GM18511 (cell line): Measurements from ENCODE around the gene FMO1.
"Not testable (repeated sequence)": the region's sequence is repeated elsewhere in the genome, so short reads cannot be mapped to it uniquely, and the experiment has no call there.

Experiments
- ATAC-seq: cut with Tn5 transposase; IDR thresholded peaks from one replicate; pipeline ENCODE4 v1.9.1; 2021; ENCODE audit warnings: mild to moderate bottlenecking, moderate library complexity; ENCODE audit not compliant: unreplicated experiment

The FMO1 gene

GRCh38 chr1:171248302-171248701, at the start of gene FMO1:
Gene FMO1, plus strand, starts transcription at chr1:171248494. Its CDS starts 9,594 bp downstream, at chr1:171258088.
- no peak for ATAC-seq

GRCh38 chr1:171204296-171204695, 44.0 kb upstream of the FMO1 start:
- ATAC-seq = no peak

- ATAC-seq = no peak
Measured at GRCh38 chr1:171206204-171206977, 41.9 kb upstream of the FMO1 start.

GRCh38 chr1:171206978-171207355, 41.3 kb upstream of the FMO1 start:
- no peak for ATAC-seq

GRCh38 chr1:171207377-171207776, 40.9 kb upstream of the FMO1 start:
- ATAC-seq = no peak

- no peak for ATAC-seq
Measured at GRCh38 chr1:171210355-171210754, 37.9 kb upstream of the FMO1 start.

GRCh38 chr1:171212607-171213351, 35.5 kb upstream of the FMO1 start:
- ATAC-seq = no peak

GRCh38 chr1:171213559-171214454, 34.5 kb upstream of the FMO1 start:
- ATAC-seq = no peak

GRCh38 chr1:171217658-171218443, 30.4 kb upstream of the FMO1 start:
- ATAC-seq = no peak

GRCh38 chr1:171218661-171219060, 29.6 kb upstream of the FMO1 start:
- ATAC-seq = no peak

- ATAC-seq = no peak
Measured at GRCh38 chr1:171219346-171220080, 28.8 kb upstream of the FMO1 start.

- ATAC-seq = no peak
Measured at GRCh38 chr1:171220081-171220420, 28.2 kb upstream of the FMO1 start.

- ATAC-seq = no peak
Measured at GRCh38 chr1:171220581-171221054, 27.7 kb upstream of the FMO1 start.

GRCh38 chr1:171221665-171222591, 26.4 kb upstream of the FMO1 start:
- ATAC-seq = no peak

GRCh38 chr1:171222936-171223335, 25.4 kb upstream of the FMO1 start:
- no peak for ATAC-seq

- not testable (repeated sequence) for ATAC-seq
Measured at GRCh38 chr1:171224257-171224656, 24.0 kb upstream of the FMO1 start.

- peak; percentile 91 for ATAC-seq
Measured at GRCh38 chr1:171226747-171227370, 21.4 kb upstream of the FMO1 start.

GRCh38 chr1:171231326-171231725, 17.0 kb upstream of the FMO1 start:
- ATAC-seq = no peak
